Measurements from ENCODE around the gene UBQLN3.

UBQLN3 gene

DNA sequence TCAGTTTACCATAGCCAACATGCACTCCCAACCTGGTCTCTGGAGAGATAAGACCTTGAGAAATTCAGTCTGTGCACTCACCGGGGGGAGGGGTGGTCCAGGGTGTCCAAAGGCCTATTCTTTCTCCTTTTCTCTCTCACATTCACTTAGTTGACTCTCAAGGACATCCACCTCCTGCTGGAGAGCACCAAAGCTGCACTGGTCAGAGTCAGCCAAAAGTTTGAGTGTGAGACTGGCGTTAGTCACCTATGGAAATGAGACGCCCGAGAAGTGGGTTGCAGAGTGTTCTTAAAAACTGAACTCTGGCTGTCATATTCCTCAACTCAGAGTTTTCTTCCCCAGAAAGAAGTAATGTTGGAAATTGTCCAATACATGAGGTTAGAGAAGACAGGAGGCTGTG, 11.8 kb upstream of the UBQLN3 start:
- no peak overlapping the region for H3K4me2 ChIP-seq
- no peak overlapping the region for H3K27ac ChIP-seq

DNA sequence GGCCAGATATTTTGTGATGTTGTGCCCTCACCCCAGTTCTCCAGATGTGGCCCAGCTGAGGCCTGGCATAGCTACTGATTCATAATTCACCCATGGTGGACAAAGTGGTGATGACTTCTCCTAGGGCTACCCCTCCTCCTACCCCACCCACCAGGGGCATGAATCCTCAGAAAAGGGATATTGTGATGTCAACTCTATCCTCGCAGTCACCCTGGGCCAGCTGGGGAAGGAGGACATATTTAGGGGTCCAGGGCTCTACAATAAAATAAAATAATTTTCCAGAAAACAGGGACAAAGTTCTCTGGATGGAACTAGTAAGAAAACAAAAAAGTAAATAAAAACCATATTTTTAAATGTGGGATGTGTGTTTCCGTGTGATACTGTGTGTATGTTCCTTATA, 6.8 kb upstream of the UBQLN3 start, which contains the start of gene UBQLNL:
UBQLNL (minus strand) TSS at position 101 of the 400 bp plus-strand sequence. CDS start 258 bp downstream, outside the sequence.
- Histone ChIP-seq H3K4me2 (no peak within 1 kb of the TSS), H3K9ac (no peak within 1 kb of the TSS), H3K79me2 (ENCODE audit: insufficient read depth, low read depth) (no peaks in the 10 kb centered on the region), H4K20me1 (ENCODE audit: insufficient read depth) (no peaks in the 10 kb centered on the region), H3K27me3 (ENCODE audit: insufficient read depth, low read depth) (no peaks in the 10 kb centered on the region), H2AFZ (ENCODE audit: low read depth) (no peak within 1 kb of the TSS), H3K36me3 (ENCODE audit: insufficient read depth) (no peaks in the 10 kb centered on the region), H3K4me1 (ENCODE audit: low read depth, poor library complexity, severe bottlenecking) (no peaks in the 10 kb centered on the region), H3K27ac (no peak within 1 kb of the TSS), H3K4me3 (IDR thresholded peaks at IDR 0.05; ENCODE audit: insufficient read depth, low read depth, low read length) (no peak within 1 kb of the TSS)
- TF ChIP-seq, protein P1, sequence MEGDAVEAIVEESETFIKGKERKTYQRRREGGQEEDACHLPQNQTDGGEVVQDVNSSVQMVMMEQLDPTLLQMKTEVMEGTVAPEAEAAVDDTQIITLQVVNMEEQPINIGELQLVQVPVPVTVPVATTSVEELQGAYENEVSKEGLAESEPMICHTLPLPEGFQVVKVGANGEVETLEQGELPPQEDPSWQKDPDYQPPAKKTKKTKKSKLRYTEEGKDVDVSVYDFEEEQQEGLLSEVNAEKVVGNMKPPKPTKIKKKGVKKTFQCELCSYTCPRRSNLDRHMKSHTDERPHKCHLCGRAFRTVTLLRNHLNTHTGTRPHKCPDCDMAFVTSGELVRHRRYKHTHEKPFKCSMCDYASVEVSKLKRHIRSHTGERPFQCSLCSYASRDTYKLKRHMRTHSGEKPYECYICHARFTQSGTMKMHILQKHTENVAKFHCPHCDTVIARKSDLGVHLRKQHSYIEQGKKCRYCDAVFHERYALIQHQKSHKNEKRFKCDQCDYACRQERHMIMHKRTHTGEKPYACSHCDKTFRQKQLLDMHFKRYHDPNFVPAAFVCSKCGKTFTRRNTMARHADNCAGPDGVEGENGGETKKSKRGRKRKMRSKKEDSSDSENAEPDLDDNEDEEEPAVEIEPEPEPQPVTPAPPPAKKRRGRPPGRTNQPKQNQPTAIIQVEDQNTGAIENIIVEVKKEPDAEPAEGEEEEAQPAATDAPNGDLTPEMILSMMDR (conservative IDR thresholded peaks at IDR 0.05; ENCODE audit: low read depth, low read length), result no peak

More for the DNA sequence above, 11.8 kb upstream of the UBQLN3 start:
- no peaks in the 10 kb centered on the region for H3K36me3 ChIP-seq (ENCODE audit: insufficient read depth)
- TF ChIP-seq, protein P1 (conservative IDR thresholded peaks at IDR 0.05; ENCODE audit: low read depth, low read length), result no peak
- no peaks in the 10 kb centered on the region for H3K27me3 ChIP-seq (ENCODE audit: insufficient read depth, low read depth)
- no peaks in the 10 kb centered on the region for H3K4me1 ChIP-seq (ENCODE audit: low read depth, poor library complexity, severe bottlenecking)
- no peaks in the 10 kb centered on the region for H4K20me1 ChIP-seq (ENCODE audit: insufficient read depth)
- H3K4me3 ChIP-seq (IDR thresholded peaks at IDR 0.05; ENCODE audit: insufficient read depth, low read depth, low read length), result no peak overlapping the region
- H3K9ac ChIP-seq, result no peak overlapping the region
- H3K79me2 ChIP-seq (ENCODE audit: insufficient read depth, low read depth), result no peaks in the 10 kb centered on the region
- no peak overlapping the region for H2AFZ ChIP-seq (ENCODE audit: low read depth)

DNA sequence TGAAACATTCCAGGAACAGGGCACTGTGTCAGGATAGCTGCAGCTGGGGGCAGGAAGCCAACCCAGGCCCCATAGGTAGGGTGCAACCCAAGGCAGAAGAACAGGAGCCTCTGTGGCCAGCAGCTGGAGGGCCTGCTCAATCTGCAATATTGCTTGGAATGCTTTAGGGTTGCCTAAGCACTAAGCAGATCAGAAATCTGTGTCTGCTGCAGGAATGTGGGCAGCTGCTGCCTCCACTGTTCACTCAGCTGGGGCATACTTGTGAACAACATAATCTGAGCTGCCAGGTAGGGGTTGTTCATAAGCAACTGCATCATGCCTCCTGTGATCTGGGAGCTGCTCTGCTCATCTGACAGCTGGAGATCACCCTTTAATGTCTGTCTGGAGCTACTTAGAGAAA, 5.1 kb upstream of the UBQLN3 start:
- Histone ChIP-seq H3K27me3 (ENCODE audit: insufficient read depth, low read depth) (no peaks in the 10 kb centered on the region), H3K9ac (no peak overlapping the region), H3K79me2 (ENCODE audit: insufficient read depth, low read depth) (no peaks in the 10 kb centered on the region), H3K27ac (no peak overlapping the region), H3K4me3 (IDR thresholded peaks at IDR 0.05; ENCODE audit: insufficient read depth, low read depth, low read length) (no peak overlapping the region), H3K4me2 (no peak overlapping the region), H2AFZ (ENCODE audit: low read depth) (no peak overlapping the region), H4K20me1 (ENCODE audit: insufficient read depth) (no peaks in the 10 kb centered on the region), H3K36me3 (ENCODE audit: insufficient read depth) (no peaks in the 10 kb centered on the region), H3K4me1 (ENCODE audit: low read depth, poor library complexity, severe bottlenecking) (no peaks in the 10 kb centered on the region)
- TF ChIP-seq, protein P1 (conservative IDR thresholded peaks at IDR 0.05; ENCODE audit: low read depth, low read length), result no peak

DNA sequence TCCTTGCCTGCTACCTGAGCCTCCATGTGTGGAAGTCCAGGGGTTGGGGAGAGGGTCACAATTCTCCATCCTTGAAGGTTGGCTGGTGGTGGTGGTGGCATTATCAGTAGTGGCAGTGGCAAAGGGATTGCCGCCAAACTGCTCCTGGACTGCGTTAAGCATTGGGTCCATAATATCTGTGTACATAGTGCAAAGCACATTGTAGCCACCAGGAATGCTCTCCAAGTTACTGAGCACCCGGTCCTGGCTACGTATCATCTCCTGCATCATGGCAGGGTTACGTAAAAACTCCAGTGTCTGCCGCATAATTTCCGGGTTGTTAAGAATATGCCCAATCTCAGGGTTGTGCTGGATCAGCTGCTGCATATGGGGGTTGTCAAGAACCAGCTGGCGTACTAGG, 1.2 kb downstream of the UBQLN3 start:
- no peaks in the 10 kb centered on the region for H3K36me3 ChIP-seq (ENCODE audit: insufficient read depth)
- no peak overlapping the region for H3K4me2 ChIP-seq
- no peak overlapping the region for H3K9ac ChIP-seq
- no peaks in the 10 kb centered on the region for H3K27me3 ChIP-seq (ENCODE audit: insufficient read depth, low read depth)
- H4K20me1 ChIP-seq (ENCODE audit: insufficient read depth), result no peaks in the 10 kb centered on the region
- no peak overlapping the region for H2AFZ ChIP-seq (ENCODE audit: low read depth)
- TF ChIP-seq, protein P1 (conservative IDR thresholded peaks at IDR 0.05; ENCODE audit: low read depth, low read length), result no peak
- no peaks in the 10 kb centered on the region for H3K79me2 ChIP-seq (ENCODE audit: insufficient read depth, low read depth)
- H3K4me3 ChIP-seq (IDR thresholded peaks at IDR 0.05; ENCODE audit: insufficient read depth, low read depth, low read length), result no peak overlapping the region
- no peaks in the 10 kb centered on the region for H3K4me1 ChIP-seq (ENCODE audit: low read depth, poor library complexity, severe bottlenecking)
- H3K27ac ChIP-seq, result no peak overlapping the region

All from KMS-11 (cell line).